H1 (cell line): ENCODE measurements around the gene WDFY1. TPM values are rescaled to one million over a fixed set of nuclear protein-coding genes. Genes with fewer than 3 reads are reported as not detected.

Experiments used
- CTCF ChIA-PET: fragments of 300-600 bp; sonication (Branson Sonifier 250); formaldehyde crosslinking; loops from one replicate; lab custom pipeline; 2021; ENCODE audit not compliant: partially characterized antibody; lab: Charles Lee
- POLR2A ChIA-PET: fragments of 300-600 bp; sonication (Branson Sonifier 250); formaldehyde crosslinking; loops from one replicate; lab custom pipeline; 2021; ENCODE audit warnings: inconsistent platforms; ENCODE audit not compliant: partially characterized antibody; lab: Charles Lee
- DNase-seq, 2 experiments: peaks; one replicate each; pipeline versions ENCODE4 v3.0.0 to v3.0.0-alpha.2; 2010 to 2022; ENCODE audit warnings: low spot score in 2 of 2, low read depth in 1 of 2, mixed read lengths in 1 of 2
- FAIRE-seq: peaks from 2 replicates; lab custom pipeline; 2011; peaks lifted over from hg19 to GRCh38; lab: Jason Lieb, UNC
- H2AFZ ChIP-seq: 2 replicates; pipeline ENCODE4 v1.8.1; 2012; ENCODE audit warnings: low read length, inconsistent platforms
- H2AK5ac ChIP-seq: 2 replicates; pipeline ENCODE4 v1.6.1; 2013; ENCODE audit warnings: low read depth, low read length
- H2BK120ac ChIP-seq: replicated peaks from 2 replicates; pipeline ENCODE3; 2013; ENCODE audit warnings: low read depth, low read length, inconsistent platforms
- H2BK12ac ChIP-seq: 2 replicates; pipeline ENCODE4 v1.6.1; 2013; ENCODE audit warnings: low read depth, low read length
- H2BK15ac ChIP-seq: 2 replicates; pipeline ENCODE4 v1.6.1; 2013; ENCODE audit warnings: low read length
- H2BK20ac ChIP-seq: 2 replicates; pipeline ENCODE4 v1.6.1; 2013; ENCODE audit warnings: low read length
- H2BK5ac ChIP-seq: 2 replicates; pipeline ENCODE4 v1.6.1; 2013; ENCODE audit warnings: low read depth, low read length
- H3K14ac ChIP-seq: 2 replicates; pipeline ENCODE4 v1.6.1; 2013; ENCODE audit warnings: inconsistent platforms; ENCODE audit not compliant: insufficient read length
- H3K18ac ChIP-seq: 2 replicates; pipeline ENCODE4 v1.6.1; 2013; ENCODE audit warnings: low read length; ENCODE audit errors: extremely low read depth
- H3K23ac ChIP-seq: 2 replicates; pipeline ENCODE4 v1.6.1; 2013; ENCODE audit warnings: inconsistent platforms; ENCODE audit not compliant: insufficient read length
- H3K23me2 ChIP-seq: 2 replicates; pipeline ENCODE4 v1.6.1; 2013; ENCODE audit warnings: low read depth, low read length
- H3K27ac ChIP-seq: 2 replicates; pipeline ENCODE4 v1.6.1; 2011; ENCODE audit warnings: low read depth, low read length, inconsistent platforms
- H3K27me3 ChIP-seq, 4 experiments: replicated peaks in 1 of 4; 1 replicate in 1 of 4; 2 replicates in 3 of 4; pipeline versions ENCODE4 v1.6.1 to v1.8.1; 2011 to 2013; ENCODE audit warnings: low read length in 3 of 4, mild to moderate bottlenecking in 3 of 4, inconsistent platforms in 2 of 4, mixed read lengths in 2 of 4, moderate library complexity in 1 of 4; ENCODE audit not compliant: control insufficient read depth in 3 of 4, insufficient read depth in 3 of 4; ENCODE audit errors: extremely low read depth in 1 of 4
- H3K36me3 ChIP-seq, 4 experiments: 2 replicates each; pipeline versions ENCODE4 v1.6.1 to v1.8.1; 2011 to 2013; ENCODE audit warnings: mild to moderate bottlenecking in 4 of 4, low read length in 3 of 4, moderate library complexity in 2 of 4, control low read depth in 1 of 4, inconsistent platforms in 1 of 4; ENCODE audit not compliant: insufficient read depth in 4 of 4, control insufficient read depth in 2 of 4
- H3K4ac ChIP-seq: replicated peaks from 2 replicates; pipeline ENCODE3; 2013; ENCODE audit warnings: low read length, low read depth, mixed read lengths, inconsistent platforms; ENCODE audit not compliant: insufficient read length
- H3K4me1 ChIP-seq, 4 experiments: replicated peaks in 1 of 4; 1 replicate in 1 of 4; 2 replicates in 3 of 4; pipeline versions ENCODE4 v1.6.1 to v1.8.1; 2011 to 2013; ENCODE audit warnings: low read length in 3 of 4, inconsistent platforms in 2 of 4, mixed read lengths in 1 of 4; ENCODE audit not compliant: insufficient read depth in 4 of 4, control insufficient read depth in 3 of 4
- H3K4me2 ChIP-seq, 2 experiments: 2 replicates each; pipeline versions ENCODE4 v1.6.1 to v1.8.1; 2011 to 2013; ENCODE audit warnings: low read depth in 2 of 2, low read length in 2 of 2, control low read depth in 1 of 2, inconsistent platforms in 1 of 2, mild to moderate bottlenecking in 1 of 2; ENCODE audit not compliant: insufficient read depth in 1 of 2
- H3K4me3 ChIP-seq, 4 experiments: fragments of 200-600, 300-600 bp in 1 of 4; sonication (generic), shearing (Covaris generic), sonication (Bioruptor Twin) in 1 of 4; 2 replicates each; pipeline versions ENCODE4 v1.5.1 to v1.8.1; 2011 to 2016; ENCODE audit warnings: low read length in 4 of 4, low read depth in 3 of 4, control low read depth in 2 of 4, inconsistent platforms in 2 of 4, mild to moderate bottlenecking in 2 of 4, mixed read lengths in 1 of 4, moderate library complexity in 1 of 4; ENCODE audit not compliant: insufficient read depth in 2 of 4; ENCODE audit errors: extremely low read depth in 1 of 4
- H3K56ac ChIP-seq: replicated peaks from 2 replicates; pipeline ENCODE3; 2013; ENCODE audit warnings: low read depth, mild to moderate bottlenecking, mixed read lengths, low read length, inconsistent platforms; ENCODE audit not compliant: insufficient read length
- H3K79me1 ChIP-seq: 2 replicates; pipeline ENCODE4 v1.6.1; 2013; ENCODE audit warnings: low read depth, low read length, control low read depth
- H3K79me2 ChIP-seq, 2 experiments: 2 replicates each; pipeline versions ENCODE4 v1.6.1 to v1.8.1; 2012 to 2013; ENCODE audit warnings: low read length in 2 of 2, mild to moderate bottlenecking in 2 of 2, inconsistent platforms in 1 of 2; ENCODE audit not compliant: insufficient read depth in 2 of 2, control insufficient read depth in 1 of 2
- H3K9ac ChIP-seq, 4 experiments: replicated peaks in 1 of 4; 1 replicate in 1 of 4; 2 replicates in 3 of 4; pipeline versions ENCODE4 v1.6.1 to v1.8.1; 2011 to 2013; ENCODE audit warnings: low read depth in 3 of 4, low read length in 3 of 4, control low read depth in 2 of 4, mild to moderate bottlenecking in 2 of 4, moderate library complexity in 2 of 4, inconsistent platforms in 1 of 4; ENCODE audit errors: extremely low read depth in 1 of 4
- H3K9me3 ChIP-seq, 2 experiments: 2 replicates each; pipeline versions ENCODE4 v1.6.1 to v1.8.1; 2012 to 2013; ENCODE audit warnings: mild to moderate bottlenecking in 2 of 2, moderate library complexity in 2 of 2, control low read depth in 1 of 2, inconsistent platforms in 1 of 2, low read depth in 1 of 2, low read length in 1 of 2, mixed read lengths in 1 of 2; ENCODE audit not compliant: insufficient read depth in 2 of 2
- H4K20me1 ChIP-seq, 2 experiments: replicated peaks in 1 of 2; 2 replicates each; pipeline versions ENCODE3 to v1.8.1; 2011 to 2013; ENCODE audit warnings: inconsistent platforms in 2 of 2, low read length in 2 of 2, mild to moderate bottlenecking in 1 of 2; ENCODE audit not compliant: insufficient read depth in 2 of 2, control insufficient read depth in 1 of 2
- H4K5ac ChIP-seq: 2 replicates; pipeline ENCODE4 v1.6.1; 2013; ENCODE audit warnings: low read length, low read depth, mixed read lengths, inconsistent platforms; ENCODE audit not compliant: insufficient read length
- H4K8ac ChIP-seq: 2 replicates; pipeline ENCODE4 v1.8.0; 2013; ENCODE audit warnings: mild to moderate bottlenecking, moderate library complexity, low read length, inconsistent platforms; ENCODE audit not compliant: insufficient read depth; ENCODE audit errors: extremely low read depth
- H4K91ac ChIP-seq: replicated peaks from 2 replicates; pipeline ENCODE3; 2013; ENCODE audit warnings: low read length, mixed read lengths, inconsistent platforms; ENCODE audit not compliant: insufficient read length
- CBX8 ChIP-seq: fragments of 300-800, 300-1000 bp; sonication (generic); IDR thresholded peaks from 2 replicates; pipeline ENCODE4 v1.7.1; 2016; ENCODE audit warnings: low read depth, low read length, borderline replicate concordance
- CREB1 ChIP-seq: IDR thresholded peaks from 2 replicates; pipeline ENCODE4 v1.6.1; 2012; ENCODE audit warnings: inconsistent platforms
- POLR2A ChIP-seq, 2 experiments: IDR thresholded peaks; 1 replicate in 1 of 2; 2 replicates in 1 of 2; pipeline ENCODE4 v1.6.1; 2011; ENCODE audit warnings: low read depth in 2 of 2, low read length in 2 of 2, mild to moderate bottlenecking in 2 of 2; ENCODE audit errors: control extremely low read depth in 1 of 2
- WGBS, 2 experiments: shearing (Covaris generic) in 1 of 2; methylation state at CpG; one replicate each; pipeline versions ENCODE4 v1.1.6 to v1.1.7; 2013 to 2015; ENCODE audit warnings: low lambda C conversion rate in 2 of 2, mixed read lengths in 2 of 2, inconsistent platforms in 1 of 2, low coverage in 1 of 2, missing lambda C conversion rate in 1 of 2; ENCODE audit not compliant: insufficient replicate concordance in 2 of 2, insufficient coverage in 1 of 2, insufficient read length in 1 of 2; ENCODE audit errors: extremely low coverage in 1 of 2, missing lambda C conversion rate in 1 of 2; 5-methylcytosine and 5-hydroxymethylcytosine counted together
- polyA plus RNA-seq, 7 experiments: library from polyadenylated mRNA; depleted of rRNA in 3 of 7; stranded (reverse) in 5 of 7; unstranded in 2 of 7; fragments of >200 nt in 5 of 7; fragments of 200-250 nt in 2 of 7; gene quantifications; 1 replicate in 5 of 7; 2 replicates in 1 of 7; 4 replicates in 1 of 7; pipeline versions ENCODE4 v1.2.1 to v1.2.3, GENCODE V29; 2011 to 2013; ENCODE audit warnings: missing spikeins in 2 of 7, mixed read lengths in 2 of 7
- total RNA-seq: library from RNA; stranded (reverse); fragmentation: NEBNext Ultra II Directional; extraction: Animal tissue kit (Norgen Biotek cat#: 25700); gene quantifications from 2 replicates; pipeline ENCODE4 v1.2.1, GENCODE V29; 2021
- TF ChIP-seq, protein P1 (sequence below), 3 experiments: IDR thresholded peaks; 1 replicate in 2 of 3; 2 replicates in 1 of 3; pipeline versions ENCODE4 v1.5.1 to v1.6.1; 2011; ENCODE audit warnings: low read length in 3 of 3, mild to moderate bottlenecking in 3 of 3, inconsistent platforms in 2 of 3, low read depth in 1 of 3, moderate library complexity in 1 of 3; ENCODE audit not compliant: insufficient read depth in 1 of 3; ENCODE audit errors: control extremely low read depth in 1 of 3

The WDFY1 gene
- total and polyA plus RNA-seq, 2 of the 8 experiments (the other 6 are each of a cell fraction or from before 2014, with no cell fraction given) = 68.4 to 94.7 TPM

DNA sequence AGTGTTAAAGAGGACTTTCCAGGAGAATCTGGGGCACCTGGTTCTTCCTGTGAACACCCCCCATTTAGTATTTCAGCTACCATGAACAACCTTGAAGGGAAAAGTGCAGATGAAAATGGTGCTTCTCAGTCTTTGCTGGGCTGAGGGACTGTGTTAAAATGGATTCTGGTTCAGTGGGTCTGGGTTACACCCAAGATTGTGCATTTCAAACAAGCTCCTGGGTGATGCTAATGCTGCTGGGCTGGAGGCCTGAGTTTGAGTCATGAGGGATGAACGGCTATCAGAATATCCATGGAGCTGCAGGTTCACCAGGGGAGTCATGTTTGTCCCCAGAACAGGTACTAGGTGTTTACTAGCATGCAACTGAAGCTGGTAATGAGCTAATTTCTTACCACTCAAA, 36.1 kb upstream of the WDFY1 start:
- Histone ChIP-seq H4K20me1 (no peaks in the 10 kb centered on the region), H2BK120ac (no peak overlapping the region), H3K9me3 (no peaks in the 10 kb centered on the region), H3K27me3 (peaks cover 0 to 1% (median 0%) of the 10 kb centered on the region in 4 experiments; a peak in 1 of 7 replicates), H3K4me1 (no peaks in the 10 kb centered on the region), H2BK5ac (no peak overlapping the region), H2BK15ac (no peak overlapping the region), H2BK20ac (no peak overlapping the region), H3K18ac (no peak overlapping the region), H2BK12ac (no peak overlapping the region), H3K14ac (no peak overlapping the region), H4K8ac (no peak overlapping the region), H3K4me3 (no peak overlapping the region), H4K5ac (no peak overlapping the region), H2AK5ac (no peak overlapping the region), H4K91ac (no peak overlapping the region), H3K56ac (no peak overlapping the region), H3K79me1 (no peaks in the 10 kb centered on the region), H3K4ac (no peak overlapping the region), H3K4me2 (no peak overlapping the region), H3K23ac (no peak overlapping the region), H3K23me2 (no peaks in the 10 kb centered on the region), H2AFZ (no peak overlapping the region), H3K36me3 (peaks cover 3 to 20% (median 13%) of the 10 kb centered on the region in 4 experiments; a peak in 7 of 8 replicates), H3K27ac (no peak overlapping the region), H3K9ac (no peak overlapping the region), H3K79me2 (no peaks in the 10 kb centered on the region)
- FAIRE-seq (no peak), DNase-seq (no peak)
- WGBS, 2 experiments = 86% methylated on average over 1 of the region's 1 CpG; no CpG with 5 or more reads in 1 of the 2 experiments
- TF ChIP-seq POLR2A (IDR thresholded peaks at IDR 0.05; ENCODE audit: control extremely low read depth in 1 of 2, low read depth in 2 of 2, low read length in 2 of 2) (no peak), CREB1 (no peak), CBX8 (no peak)
- TF ChIP-seq, protein P1, sequence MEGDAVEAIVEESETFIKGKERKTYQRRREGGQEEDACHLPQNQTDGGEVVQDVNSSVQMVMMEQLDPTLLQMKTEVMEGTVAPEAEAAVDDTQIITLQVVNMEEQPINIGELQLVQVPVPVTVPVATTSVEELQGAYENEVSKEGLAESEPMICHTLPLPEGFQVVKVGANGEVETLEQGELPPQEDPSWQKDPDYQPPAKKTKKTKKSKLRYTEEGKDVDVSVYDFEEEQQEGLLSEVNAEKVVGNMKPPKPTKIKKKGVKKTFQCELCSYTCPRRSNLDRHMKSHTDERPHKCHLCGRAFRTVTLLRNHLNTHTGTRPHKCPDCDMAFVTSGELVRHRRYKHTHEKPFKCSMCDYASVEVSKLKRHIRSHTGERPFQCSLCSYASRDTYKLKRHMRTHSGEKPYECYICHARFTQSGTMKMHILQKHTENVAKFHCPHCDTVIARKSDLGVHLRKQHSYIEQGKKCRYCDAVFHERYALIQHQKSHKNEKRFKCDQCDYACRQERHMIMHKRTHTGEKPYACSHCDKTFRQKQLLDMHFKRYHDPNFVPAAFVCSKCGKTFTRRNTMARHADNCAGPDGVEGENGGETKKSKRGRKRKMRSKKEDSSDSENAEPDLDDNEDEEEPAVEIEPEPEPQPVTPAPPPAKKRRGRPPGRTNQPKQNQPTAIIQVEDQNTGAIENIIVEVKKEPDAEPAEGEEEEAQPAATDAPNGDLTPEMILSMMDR (IDR thresholded peaks at IDR 0.05; ENCODE audit: control extremely low read depth in 1 of 3, insufficient read depth in 1 of 3, low read depth in 1 of 3, low read length in 3 of 3) = no peak
- ChIA-PET CTCF (interaction anchor here (1.0 to 18.2 kb wide), 6 partner anchors 11 to 901 kb away, joined by 3 to 282 read pairs (median 27); no protein-coding TSS in a partner anchor), POLR2A (no interaction called here)
